Activated CD8-positive, alpha-beta memory T cell treated with anti-CD3 and anti-CD28 coated beads, Interleukin-2, amount 50 U/mL, for 24 hours (primary cell): ENCODE results near the gene DNAJC18.
A peak's percentile ranks its signal among the peaks of the same experiment; 100 is the strongest.
"Not testable (repeated sequence)": the region's sequence is repeated elsewhere in the genome, so short reads cannot be mapped to it uniquely, and the experiment has no call there.

Experiments
- DNase-seq: peaks from one replicate; pipeline ENCODE4 v3.0.0-alpha.2; 2020; ENCODE audit errors: extremely low read depth

Gene DNAJC18

DNA sequence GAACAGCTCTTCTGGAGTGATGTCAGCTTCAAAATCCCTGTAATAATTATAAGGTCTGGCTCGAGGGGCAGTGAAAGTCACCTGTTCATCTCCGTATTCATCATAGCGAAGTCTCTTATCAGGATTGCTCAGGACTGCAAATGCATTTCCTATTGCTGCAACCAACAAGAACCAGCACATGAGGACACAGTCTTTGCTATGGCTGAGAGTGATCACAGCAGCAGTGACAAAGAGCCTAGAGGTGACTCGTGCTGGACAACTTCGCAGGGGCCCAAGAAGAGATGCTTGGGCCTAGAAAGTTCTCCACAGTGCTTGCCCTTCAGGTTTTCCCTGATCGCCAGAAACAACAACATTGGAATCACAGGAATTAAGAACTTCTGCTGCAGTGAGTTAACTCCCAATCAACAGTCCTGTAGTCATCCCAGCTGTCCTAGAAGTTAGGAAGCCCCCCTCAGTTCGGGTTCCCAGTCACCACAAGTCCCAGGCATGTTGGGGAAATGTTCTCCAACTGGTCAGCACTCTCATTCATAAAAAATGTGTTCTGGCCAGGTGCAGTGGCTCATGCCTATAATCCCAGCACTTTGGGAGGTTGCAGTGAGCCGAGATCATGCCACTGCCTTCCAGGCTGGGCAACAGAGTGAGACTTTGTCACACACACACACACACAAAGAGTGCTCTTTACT, 13.0 kb downstream of the DNAJC18 start:
- no peak for DNase-seq

DNA sequence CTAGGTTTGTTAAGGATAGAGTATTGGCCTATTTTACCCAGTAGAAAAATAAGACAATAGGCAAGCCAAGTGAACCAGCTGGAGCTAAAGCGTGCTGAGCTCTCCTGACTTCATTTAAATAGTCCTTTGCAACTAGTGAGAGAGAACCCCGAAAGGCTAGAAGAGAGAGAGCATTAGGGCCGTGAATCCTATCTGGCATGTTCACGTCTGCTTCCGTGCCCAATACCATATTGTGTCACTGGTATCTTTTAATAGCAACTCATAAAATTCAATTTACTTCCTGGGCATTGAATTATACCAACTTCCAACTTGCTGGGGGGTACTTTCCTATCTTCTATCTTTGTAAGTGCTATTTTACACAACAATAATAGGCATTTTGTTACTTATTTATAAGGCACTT, 13.8 kb downstream of the DNAJC18 start:
- no peak for DNase-seq

DNA sequence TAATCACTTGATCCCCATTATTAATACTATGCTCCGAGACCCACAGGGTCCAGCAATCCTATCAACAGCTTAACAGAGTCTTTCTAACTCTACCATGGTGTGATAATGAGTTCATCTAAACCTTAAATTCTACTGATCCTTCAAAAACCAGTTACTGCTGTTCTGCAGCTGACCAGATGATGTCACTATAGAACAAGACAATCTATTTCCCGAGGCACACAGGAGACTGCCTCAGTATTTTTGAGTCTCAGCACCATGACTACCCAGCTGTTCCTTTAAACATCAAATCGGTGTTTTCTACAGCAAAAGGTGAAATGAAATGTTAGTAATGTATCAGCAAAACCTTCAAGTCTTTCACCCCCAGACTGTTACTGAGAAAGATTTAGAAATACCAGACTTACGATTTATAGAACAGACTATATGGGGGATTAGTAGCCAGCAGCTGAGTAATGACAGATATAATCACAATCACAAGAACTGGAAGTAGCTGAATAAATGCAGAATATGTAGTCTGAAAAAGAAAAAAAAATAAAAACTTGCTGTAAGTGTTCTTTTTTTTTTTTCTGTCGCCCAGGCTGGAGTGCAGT, 16.9 kb downstream of the DNAJC18 start:
- no peak for DNase-seq

DNA sequence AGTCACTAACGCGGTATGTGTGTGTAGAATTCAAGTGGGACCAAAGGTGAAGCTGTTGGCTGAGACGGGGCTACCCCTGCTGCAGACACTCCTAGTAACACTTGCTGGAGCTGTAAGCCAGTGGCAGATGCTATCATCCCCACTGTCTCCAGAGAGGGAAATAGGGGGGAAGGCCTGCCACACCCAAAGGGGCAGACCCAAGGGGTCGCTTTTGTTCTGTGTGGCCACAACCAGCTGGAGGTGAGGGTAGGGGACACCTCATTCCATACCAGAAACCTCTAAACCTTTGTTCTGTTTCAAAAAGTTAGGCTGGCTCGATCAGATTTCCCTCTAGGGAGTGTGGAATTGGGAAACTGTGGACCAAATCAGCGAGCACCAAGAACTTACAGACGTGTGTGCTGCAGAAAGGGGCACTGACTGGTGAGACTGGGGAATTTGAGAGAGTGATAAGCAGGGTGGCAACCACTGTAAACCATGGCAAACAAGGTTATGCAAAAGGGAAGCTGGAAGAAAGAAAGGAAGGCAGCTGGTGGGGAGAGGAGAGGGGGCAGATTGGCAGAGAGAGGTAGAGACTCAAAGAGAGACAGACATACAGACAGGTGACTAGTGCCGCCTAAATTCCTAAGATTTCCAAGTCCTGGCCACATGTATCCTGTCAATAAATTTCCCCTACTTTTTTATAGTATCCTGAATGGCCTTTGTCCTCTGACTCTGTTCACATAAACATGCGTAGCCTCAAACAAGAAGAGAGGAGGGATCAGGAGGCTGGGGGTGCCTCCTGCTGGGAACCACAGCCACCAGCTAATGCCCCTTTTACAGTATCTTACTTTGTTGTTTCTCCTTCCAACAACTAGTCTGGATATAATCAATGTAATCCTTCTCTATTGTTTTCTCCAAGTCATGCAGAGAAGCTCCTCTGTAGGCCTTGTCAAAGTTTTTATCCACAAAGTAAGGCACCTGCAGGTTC, 19.8 kb downstream of the DNAJC18 start:
- no peak for DNase-seq

DNA sequence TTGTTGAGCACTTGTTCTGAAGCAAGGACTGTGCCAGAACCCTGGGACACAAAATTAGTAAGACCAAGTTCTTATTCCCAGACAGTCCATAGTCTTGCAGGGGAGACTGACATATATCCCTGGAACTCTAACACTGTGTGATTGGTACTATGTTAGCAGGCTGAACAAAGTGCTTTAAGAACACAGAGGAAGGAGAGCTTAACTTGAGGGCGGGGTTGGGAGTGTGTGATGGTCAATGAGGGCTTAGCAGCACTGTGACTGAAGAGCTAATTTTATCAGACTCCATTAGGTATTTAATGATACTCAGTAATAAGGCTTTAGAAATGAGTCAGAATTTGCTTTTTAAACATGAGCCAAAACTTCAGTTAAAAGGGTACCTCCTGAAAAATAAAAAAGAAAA, 20.5 kb downstream of the DNAJC18 start:
- no peak for DNase-seq

DNA sequence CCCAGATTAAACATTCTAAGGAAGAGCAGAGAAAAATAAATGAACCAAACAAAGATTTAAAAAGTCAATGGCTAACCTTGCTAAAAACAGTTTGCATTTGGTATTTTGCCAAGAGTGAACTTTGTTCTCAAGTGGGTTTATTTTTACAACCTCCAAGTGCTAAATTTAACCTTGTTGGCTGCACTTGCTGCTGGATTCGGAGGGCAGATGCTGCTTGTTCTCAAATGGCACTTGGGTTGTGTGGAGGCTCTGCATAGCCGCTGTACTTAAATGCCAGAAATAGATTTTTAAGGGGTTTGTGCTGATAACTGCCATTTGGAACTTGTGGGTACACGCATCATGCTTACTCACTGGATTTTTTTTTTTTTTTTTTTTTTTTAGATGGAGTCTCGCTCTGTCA, 22.1 kb downstream of the DNAJC18 start:
- DNase-seq: no peak

DNA sequence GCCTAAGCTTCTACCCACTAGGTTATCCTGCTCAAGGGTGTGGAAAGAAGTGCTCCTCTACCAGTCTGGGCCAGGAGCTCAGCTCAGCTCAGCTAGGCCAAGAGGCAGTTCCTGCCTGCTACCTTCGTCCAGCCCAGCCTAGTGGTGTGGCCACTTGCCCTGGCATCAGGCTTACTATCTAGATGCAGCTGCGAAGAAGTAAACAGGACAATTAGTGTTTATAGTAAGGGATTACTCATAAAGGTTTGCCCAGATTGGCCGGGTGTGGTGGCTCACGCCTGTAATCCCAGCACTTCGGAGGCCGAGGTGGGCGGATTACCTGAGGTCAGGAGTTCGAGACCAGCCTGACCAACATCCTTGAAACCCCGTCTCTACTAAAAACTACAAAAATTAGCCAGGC, 22.7 kb downstream of the DNAJC18 start:
- no peak for DNase-seq

DNA sequence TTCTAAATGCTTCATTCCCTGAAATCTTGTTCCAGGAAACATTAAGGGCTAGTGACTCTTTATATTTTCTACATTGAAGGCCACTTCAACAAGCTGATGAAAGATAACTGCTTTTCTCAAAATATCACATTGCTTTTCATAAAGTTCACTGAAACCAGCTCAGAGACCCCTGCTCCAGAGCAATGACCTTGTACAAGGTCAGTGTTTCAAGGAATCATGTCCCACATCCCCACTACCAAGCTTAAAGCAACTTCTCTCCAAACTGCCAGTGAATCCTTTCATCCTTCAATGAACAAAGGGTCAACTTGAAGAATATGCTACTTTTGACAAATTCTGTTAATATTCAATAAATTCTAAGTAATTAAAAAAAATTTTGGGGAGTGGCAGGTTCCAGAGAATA, 23.5 kb downstream of the DNAJC18 start:
- DNase-seq: no peak

DNA sequence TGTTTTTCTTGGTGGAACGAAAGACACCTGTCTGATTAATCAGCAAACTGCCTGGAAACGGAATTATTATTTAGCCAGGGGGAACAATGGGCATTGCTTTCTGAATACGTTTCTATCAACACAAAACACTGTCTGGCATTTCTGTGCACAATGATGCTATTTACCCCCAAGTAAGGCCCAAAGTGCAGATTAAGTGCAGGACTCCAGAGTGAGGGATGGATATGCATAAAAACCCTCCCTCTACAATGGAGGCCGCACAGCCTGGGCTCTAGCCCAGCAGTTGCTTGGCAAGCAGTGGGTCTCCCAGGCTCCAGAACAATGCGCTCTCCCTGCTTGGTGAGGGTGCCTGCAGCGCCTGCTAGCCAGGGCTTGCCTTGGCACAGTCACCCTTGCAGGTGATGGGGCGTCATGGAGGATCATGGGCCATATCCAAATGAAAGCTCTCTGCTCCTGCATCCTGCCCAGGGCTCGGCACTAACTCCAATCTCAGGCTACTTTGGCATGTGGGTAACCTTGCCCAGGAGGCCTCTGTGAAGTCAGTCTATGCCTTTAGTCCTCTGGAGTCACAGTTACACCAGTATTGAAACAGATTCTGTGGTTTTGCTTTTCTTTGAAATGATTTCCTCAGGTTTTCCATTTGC, 24.0 kb downstream of the DNAJC18 start:
- DNase-seq: no peak

DNA sequence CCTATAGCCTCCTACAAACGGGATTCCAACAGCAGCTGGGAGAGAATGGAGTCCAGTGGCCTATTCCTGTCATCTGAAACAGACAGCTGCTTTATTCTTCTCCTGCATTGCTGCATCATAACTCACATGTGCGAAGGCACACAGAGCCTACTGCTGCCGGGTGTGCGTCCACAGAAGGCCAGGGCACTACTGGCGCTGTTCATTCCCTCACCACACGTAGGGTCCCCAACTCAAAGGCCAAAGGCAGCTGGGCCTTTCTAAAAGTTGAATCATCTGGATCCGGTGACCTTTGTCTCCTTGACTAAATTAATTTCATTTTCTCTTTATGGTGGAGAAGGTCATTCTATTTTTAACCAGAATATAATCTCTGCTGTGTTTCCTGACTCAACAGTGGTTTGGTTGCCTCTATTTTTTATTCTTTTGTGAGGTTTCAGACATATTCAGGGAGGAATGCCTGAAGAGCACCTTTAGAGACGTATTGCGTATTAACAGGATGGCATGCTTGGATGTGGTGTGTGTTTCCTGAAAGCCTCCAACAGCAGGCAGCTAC, 24.7 kb downstream of the DNAJC18 start:
- DNase-seq: no peak

DNA sequence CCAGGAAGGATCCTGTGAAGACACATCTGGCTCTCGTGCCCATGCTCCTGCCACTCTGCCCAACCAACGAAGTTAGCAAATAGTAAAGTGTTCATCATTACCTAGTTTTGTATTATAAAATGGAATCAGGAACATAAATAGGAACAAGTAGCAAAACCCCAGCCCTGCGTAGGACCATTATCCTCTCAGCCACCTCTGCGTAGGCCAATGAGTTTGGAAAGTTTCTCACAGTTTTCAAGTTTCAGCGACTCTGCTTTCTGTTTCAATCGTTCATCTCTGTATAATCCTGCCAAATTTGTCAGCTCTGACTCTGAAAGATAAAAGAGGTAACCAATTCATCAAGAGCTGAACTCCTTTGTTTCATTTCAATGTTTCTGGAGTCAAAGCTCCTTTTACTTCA, 25.4 kb downstream of the DNAJC18 start:
- DNase-seq: no peak

DNA sequence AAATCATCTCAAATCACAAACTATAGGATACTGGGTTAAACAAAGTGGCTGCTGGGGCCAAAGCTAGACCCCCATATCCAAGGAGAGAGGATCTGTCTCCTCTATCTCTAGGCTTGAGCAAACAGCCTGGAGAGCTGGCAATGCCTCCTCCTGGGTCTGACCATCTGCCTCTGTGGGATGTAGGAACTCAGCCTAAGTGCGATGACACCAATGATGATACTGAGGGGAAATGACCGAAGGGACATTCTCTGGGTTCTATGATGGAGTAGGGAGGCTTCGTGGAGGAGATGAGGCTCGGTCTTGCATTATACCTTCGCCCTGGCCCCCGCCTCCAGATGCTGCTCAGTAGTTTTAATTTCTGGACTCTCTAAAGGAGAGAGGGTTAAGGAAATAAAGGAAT, 26.2 kb downstream of the DNAJC18 start:
- no peak for DNase-seq

DNA sequence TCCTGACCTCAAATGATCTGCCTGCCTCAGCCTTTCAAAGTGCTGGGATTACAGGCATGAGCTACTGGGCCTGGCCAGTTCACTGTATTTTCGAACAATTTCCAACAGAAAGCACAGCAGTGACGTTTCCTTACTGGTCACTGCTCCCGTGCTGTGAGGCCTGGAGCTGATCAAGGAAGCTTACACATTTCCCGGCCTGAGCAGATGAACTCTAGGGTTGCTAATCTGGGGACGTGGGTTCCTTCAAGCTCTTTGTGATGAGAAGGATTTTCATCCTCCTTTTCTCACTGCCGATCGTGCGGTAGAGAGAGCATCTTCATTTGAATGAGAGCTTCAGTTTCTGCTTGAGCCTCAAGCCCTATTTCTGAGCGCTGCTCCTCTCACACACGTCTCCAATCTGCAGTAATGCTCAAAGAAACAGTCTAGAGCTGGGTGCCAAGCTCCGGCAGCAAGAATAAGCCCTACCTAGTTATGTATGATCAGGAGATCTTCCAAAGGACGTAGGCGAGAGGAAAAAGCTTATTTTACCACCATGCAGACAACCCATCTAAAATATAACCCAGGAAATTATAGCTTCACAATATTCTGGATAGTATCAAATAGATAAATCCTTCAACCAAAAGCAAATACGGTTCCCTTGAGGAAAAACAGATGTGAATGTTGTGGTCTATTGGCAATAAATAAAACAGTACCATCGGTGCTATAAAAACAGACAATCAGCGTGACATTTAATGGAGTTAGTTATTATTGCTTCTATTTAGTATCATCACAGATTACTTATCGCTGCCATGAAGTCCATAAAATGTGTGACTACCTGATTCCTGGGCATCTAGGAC, 28.1 kb downstream of the DNAJC18 start:
- no peak for DNase-seq

DNA sequence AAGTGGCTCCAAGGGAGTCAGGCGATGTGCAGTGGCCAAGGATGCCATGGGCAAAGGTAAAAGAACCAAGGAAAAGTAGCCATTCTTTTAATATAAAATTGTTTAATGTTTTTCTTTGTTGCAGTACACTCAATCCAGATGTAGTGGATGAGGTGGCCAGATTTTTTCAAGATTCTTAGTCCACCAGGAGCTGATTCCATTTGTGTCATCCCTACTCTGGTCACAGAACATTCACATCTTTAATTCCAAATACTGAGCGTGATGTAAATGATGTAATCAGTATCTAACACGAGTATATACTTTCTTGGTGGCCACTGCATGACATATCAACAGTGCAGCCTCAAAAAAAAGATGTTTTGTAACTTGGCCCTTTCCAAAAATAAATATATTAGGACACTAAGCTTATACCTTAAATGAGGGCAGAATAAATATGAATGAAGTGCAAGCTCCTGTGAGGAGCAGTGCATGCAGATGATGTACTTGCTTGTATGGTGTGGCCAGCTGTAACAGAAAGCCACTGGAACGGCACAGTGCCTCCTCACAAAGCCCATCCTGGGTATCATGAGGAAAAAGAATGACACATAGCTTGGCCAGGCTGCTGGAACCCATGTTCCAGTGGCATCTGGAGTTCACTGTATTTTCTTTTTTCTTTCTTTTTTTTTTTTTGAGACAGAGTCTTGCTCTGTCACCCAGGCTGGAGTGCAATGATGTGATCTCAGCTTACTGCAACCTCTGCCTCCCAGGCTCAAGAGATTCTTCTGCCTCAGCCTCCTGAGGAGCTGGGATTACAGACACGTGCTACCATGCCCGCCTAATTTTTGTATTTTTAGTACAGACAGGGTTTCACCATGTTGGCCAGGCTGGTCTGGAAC, 29.0 kb downstream of the DNAJC18 start:
- no peak for DNase-seq

DNA sequence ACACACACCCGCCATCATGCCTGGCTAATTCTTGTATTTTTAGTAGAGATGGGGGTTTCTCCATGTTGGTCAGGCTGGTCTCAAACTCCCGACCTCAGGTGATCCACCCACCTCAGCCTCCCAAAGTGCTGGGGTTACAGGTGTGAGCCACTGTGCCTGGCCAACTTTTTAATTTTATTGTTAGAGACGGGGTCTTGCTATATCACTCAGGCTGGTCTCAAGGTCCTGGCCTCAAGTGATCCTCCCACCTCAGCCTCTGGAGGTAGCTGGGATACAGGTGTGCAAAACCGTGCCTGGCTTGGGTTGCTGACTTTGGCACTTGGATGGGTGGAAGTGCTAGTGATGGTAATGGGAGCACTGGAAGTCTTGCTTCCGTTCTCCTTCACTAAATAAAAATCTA, 30.2 kb downstream of the DNAJC18 start:
- not testable (repeated sequence) for DNase-seq

DNA sequence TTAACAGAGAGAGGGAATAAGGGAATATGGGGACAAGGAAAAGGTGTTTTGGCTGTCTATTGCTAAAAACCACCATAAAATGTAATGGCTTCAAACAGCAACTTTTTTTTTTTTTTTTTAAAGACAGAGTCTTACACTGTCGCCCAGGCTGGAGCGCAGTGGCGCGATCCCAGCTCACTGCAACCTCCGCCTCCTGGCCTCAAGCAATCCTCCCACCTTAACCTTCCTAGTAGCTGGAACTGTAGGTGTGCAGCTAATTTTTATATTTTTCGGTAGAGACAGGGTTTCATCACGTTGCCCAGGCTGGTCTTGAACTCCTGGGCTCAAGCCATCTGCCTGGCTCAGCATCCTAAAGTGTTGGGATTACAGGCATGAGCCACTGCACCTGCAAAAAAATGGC, 31.1 kb downstream of the DNAJC18 start:
- DNase-seq: no peak

DNA sequence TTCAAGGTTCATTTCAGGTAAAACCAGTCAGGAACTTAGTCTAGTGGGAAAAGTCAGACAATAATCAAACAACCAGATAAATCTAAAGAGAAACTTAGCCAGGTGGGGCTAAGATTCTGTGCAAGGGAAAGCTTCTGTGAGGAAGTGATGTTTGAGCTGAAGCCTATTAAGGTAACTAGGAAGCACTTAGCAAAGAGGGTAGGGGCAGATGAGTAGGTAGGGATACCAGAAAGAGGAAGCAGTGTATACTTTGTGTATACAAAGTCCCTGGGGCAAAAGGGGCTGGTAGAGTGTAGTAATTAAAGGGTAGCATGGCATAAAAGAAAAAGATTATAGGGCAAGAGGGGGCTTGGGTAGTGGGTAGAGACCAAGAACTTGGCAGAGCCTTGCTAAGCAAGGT, 31.8 kb downstream of the DNAJC18 start:
- no peak for DNase-seq

DNA sequence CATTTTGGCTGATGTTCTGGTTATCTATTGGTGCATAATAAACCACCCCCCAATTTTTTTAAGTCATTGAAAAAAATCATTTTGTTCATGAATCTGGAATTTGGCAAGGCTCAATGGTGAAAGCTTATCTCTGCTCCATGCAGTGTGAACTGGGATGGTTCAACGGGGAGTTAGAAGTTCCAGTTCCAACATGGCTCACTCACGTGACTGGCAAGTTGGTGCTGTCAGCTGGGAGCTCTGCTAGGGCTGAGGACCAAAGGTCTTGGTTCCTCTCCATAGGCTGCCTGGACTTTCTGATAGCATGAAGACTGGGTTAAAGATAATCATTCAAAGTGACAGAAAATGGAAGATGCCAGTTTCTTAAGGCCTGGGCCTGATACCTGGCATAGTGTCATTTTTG, 32.4 kb downstream of the DNAJC18 start:
- DNase-seq: no peak

DNA sequence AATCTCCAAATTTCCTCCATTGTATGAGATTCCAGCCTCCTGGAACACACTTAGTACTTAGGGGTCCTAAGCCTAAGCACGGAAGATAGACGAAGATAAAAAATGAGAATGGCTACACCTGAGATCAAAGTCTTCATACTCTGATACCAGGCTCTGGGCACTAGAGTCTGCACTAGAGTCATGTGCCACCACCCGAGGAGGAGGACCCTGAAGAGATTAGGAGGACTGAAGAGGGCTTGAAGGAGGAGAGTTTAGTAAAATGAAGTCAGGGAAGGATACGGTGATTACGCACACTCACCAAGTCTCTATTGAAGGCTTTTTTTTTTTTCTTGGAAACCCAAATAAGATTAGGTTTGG, 34.9 kb downstream of the DNAJC18 start:
- DNase-seq: no peak

DNA sequence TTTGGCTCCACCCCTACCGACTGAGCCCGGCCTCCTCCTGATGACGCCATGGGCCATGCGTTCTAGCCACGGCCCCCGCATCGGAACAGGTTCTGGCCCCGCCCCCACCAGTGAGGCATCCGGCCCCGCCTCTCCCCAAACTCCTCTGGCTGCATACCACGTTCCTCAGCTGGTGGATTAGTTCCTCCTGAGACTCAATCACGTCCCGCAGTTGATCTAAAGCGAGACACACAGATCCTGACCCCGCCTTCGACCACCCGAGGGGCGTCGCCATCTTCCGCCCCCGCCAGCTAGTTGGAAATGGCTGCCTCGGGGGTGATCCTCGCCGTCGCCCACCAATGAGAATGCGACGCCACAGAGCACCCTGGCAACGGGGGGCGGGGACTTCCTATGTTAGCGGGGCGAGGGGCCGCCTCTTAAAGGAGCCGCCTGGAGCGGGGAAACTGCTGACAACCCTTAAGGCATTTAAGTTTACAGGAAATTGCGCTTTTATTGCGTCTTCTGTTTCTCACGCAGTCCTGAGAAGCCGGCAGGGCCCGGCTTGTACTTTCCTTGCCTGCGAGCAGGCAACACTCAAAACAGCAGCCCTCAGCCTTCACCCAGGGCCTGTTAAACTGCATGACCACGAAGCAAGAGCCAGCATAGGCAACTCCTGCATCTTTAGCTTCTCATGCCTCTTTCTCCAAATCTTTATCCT, 35.4 kb downstream of the DNAJC18 start, which contains the start of gene SPATA24:
TSS of gene SPATA24 (minus strand) at position 303 of the 697 bp plus-strand sequence. CDS start at position 274, 29 bp downstream.
- DNase-seq: peak; percentile 95
